ENCODE results near the gene LAMC1.
"Not testable (repeated sequence)": the region's sequence is repeated elsewhere in the genome, so short reads cannot be mapped to it uniquely, and the experiment has no call there.

The LAMC1 gene

DNA sequence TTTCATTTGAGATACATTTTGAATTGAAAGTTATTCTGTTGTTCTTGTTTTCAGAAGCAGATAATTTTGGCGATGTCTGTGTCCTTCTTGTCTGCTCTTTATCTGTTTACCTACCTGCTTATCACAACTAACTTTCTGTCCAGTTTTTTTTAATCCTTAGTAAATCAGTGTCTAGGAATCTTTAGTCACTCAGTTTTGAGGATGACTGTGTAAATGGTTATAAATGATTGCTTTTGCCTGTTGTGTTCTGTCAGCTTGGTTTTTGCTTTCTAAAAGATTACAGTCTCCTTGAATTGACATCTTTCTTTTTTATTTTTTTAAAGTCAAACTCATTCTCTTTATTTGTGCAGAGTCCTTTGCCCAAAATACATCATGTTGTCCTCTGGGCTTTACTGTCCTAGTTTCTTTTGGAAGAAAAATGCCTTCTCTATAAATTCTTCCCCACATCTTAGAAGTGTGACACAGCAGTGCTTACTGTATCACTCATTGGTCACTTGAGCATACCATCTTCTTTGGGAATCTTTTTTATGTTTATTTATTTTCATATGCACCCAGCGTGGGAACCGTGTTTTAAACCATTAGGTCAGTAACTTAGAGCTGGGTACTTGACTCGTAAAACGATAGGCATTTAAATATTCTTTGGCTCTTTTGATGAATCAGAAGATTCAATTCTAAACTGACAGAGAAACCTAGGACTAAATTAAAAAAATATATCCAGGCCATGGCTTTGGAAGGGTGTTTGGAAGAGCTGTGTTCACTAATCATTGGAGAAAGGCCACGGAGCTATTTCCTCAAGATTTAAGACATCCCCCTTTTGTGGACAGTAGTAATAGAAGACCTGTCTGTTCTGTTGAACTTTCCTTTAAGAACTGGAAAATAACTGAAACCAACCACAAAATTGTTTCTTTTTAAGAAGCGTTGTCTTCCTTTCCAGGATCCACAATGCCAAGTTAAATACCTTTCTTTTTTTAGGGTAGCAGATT is 20.9 kb downstream of the LAMC1 start:
- no peak for DNase-seq

DNA sequence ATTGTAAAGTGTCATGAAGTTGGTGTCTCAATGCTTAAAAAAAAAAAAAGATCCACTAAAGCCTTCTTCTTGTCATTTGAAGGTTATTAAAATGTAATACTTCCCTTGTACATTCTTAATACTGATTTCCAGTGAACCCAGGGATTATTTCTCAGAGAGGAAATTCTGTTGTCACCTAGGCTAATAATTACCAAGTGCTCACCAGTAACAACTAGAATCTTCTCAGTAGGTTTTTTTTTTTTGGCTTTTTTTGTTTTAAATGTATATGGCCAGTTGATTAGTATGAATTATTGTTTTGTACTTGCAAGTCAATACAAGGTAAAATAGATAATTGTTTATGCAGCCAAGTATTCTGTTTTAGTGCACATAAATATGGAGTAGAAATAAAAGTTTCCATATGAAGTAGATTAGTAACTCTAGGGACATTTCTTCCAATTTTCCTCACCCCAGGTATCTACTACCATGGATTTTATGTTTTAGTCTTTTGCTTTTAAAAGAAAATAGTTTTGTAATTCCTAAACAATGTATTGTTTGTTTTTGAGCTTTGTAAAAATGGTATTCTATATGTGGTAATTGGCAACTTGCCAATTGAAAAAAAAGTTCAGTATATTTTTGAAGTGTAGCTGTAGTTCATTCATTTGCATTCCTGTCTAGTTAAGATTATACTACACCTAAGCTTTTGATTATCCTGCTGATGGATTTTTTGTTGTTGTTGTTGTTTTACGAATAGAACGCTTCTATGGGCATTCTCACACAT is 21.9 kb downstream of the LAMC1 start:
- no peak for DNase-seq

DNA sequence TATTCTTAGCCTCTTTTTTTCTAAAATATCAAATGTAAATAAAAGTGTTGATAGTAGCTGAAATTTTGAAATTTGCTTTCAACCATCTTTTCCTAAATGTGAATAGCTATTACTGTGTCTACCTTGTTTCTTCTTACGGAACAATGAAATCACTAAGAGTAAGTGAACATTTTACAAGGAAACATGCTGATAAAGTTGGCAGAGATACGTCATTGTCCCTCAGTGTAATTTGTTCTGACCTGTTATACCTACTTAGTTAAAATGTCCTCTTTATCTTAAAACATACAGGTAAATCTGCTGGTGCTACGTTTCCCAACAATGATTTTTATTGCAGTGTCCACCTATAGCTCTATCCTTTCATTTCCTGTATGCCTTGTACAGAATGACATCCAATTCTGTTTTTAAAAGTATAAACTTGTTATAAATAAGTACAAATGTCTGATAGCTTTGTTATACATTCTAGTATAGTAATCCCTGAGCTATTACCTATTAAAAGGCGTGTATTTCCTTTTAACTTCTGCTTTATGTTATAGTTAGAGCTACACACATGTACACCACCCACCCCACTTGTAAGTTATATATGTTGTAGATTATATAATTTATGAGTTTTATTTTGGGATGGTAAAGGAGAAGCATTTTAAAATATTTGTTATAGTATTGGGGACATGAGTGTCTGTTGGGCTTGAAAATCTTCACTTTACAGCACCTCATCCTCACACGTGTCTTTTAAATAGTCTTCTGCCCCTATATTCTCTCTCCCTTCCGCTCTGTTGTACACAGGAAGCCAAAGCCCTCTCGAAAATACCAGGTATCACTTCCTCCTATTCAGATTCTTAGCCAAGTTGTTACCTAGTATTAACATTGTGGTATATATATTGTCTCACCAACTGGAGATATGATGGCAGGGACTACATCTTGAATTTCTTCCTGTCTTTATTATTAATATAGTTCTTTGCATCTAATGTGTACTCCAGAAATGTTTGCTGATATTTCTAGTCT is 25.2 kb downstream of the LAMC1 start:
- DNase-seq: no peak

DNA sequence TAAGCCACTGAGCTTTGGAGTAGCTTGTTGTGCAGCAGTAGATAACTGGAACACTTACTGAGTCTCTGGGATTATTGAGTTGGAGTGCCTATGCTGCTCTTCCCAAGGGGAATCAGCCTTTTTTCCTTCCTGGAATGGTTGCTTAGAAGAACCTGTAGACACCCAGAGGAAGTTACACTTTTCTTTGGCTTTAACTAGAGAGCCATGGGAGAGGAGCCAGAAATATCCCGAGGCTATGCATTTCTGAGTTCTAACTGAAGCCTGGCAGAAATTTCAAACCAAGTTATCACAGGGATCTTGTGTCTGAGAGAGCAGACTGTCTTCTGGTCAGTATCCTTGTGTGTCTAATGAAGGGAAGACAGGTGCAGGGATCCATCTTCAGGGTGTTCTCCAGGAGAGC is 28.3 kb downstream of the LAMC1 start:
- no peak for DNase-seq

DNA sequence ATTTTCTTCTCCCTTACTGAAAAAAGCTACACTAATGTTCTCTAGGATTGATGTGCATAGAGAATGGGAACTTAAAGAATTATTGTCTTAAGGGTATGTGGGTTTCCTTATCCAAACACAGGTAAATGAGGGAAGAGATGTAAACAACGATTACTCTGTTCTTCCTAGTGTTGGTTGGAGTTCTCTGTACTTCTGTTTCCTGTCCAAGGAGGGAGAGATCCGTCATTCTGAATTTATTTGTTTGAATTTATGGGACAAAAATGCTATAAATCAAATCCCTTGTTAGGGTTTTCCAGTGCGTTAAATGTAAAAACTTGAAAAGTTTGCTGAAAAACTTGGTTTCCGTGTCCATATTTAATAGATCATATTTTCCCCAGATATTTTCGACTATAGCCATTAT is 29.6 kb downstream of the LAMC1 start:
- DNase-seq: no peak

GRCh38 chr1:183058851-183059502 is 35.8 kb downstream of the LAMC1 start:
- DNase-seq: no peak

- DNase-seq: no peak
Measured at GRCh38 chr1:183061194-183061593, 38.0 kb downstream of the LAMC1 start.

DNA sequence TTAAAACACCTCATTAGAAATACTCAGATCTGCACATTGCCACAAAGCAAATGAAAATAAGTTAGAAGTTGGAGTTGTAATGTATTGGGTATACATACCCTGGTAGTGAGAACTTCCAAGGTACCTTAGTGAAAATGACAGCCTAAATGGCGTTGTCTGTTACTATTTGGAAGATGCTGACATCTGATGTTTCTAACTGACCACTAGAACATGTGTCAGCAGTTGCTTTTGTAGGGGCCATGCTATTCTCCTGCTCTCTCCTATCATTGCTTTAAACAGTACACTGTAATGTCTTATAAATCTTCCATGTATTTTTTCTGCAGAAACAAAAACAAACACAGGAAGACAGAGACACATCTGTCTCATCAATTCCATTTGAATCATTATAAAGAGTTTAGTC is 40.1 kb downstream of the LAMC1 start:
- DNase-seq: no peak

GRCh38 chr1:183065168-183065706 is 42.0 kb downstream of the LAMC1 start:
- no peak for DNase-seq

DNA sequence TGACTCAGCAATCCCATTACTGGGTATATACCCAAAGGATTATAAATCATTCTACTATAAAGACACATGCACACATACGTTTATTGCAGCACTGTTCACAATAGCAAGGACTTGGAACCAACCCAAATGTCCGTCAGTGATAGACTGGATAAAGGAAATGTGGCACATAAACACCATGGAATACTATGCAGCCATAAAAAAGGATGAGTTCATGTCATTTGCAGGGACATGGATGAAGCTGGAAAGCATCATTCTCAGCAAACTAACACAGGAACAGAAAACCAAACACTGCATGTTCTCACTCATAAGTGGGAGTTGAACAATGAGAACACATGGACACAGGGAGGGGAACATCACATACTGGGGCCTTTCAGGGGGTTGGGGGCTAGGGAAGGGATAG is 43.2 kb downstream of the LAMC1 start:
- not testable (repeated sequence) for DNase-seq

GRCh38 chr1:183069562-183070216 is 46.5 kb downstream of the LAMC1 start:
- no peak for DNase-seq

DNA sequence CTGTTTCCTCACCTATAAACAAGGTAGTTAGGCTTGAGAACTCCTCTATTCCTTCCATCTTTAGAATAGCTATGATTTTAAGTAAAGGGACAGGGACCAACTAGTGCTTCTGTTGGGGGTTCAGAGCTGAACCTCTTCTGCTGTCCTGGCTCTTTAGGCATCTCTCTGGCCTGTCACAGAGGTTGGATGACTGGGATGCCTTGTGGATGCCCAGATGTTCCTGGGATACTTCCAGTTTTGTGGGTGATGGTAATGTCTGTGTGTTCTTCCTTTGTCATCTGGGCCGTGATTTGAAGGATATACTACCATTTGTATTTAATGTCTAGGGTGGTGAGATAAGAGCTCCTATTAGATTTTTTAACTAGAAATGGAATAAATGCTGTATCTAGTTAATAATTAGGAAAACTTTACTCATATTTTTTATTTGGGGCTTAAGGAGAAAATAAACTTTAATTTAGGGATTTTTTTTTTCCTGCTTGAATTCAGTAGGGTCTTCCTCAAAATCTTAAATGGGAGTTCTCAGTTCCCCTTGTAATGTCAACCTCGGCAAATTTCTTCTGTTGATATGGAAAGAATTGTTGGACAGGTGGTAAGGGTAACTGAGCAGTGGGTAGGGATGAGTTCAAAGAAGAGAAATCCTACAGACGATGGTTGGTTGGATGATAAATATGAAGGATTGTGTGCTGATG is 47.2 kb downstream of the LAMC1 start:
- DNase-seq: no peak

DNA sequence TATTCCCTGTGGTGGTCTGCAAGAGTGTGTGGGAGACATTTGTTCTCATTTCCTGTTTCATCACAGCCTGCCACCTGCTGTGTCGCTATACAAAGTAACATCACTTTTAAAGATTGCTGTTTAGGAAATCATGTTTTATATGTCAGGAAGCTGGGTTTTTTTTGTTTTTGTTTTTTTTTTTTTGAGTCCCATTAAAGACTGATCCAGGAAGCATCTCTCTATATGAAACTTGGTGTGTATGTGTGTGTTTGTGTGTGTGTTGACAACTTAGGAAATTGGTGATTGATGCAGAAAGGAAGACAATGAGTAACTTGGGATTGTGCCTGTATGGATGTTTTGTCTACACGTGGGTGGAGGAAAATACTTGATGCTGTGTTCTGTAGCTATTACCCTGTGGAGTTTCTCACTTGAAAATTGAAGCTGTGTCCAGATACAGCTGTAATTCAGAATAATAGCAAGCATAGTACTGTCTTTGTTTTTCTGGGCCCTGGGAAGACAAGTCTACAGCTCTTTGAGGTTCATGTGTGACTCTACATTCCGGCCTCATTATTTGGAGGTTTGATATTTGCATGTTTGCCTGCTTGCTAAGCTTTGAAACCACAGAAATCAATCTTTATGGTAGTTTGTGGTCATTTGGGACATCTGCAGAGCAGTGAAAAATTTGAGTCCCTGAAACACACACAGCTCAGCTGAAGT is 47.9 kb downstream of the LAMC1 start:
- DNase-seq: no peak

DNA sequence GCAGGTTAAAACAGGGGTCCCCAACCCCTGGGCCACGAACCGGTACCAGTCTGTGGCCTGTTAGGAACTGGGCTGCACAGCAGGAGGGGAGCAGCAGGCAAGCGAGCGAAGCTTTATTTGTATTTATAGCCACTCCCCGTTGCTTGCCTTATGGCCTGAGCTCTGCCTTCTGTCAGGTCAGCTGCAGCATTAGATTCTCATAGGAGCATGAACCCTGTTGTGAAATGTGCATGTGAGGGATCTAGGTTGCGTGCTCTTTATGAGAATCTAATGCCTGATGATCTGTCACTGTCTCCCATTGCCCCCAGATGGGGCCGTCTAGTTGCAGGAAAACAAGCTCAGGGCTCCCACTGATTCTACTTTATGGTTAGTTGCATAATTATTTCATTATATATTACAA is 49.4 kb downstream of the LAMC1 start:
- DNase-seq: not testable (repeated sequence)

GRCh38 chr1:183073320-183073719 is 50.1 kb downstream of the LAMC1 start:
- no peak for DNase-seq

- DNase-seq: no peak
Measured at GRCh38 chr1:183074215-183074614, 51.0 kb downstream of the LAMC1 start.

GRCh38 chr1:183075861-183076260 is 52.6 kb downstream of the LAMC1 start:
- no peak for DNase-seq

DNA sequence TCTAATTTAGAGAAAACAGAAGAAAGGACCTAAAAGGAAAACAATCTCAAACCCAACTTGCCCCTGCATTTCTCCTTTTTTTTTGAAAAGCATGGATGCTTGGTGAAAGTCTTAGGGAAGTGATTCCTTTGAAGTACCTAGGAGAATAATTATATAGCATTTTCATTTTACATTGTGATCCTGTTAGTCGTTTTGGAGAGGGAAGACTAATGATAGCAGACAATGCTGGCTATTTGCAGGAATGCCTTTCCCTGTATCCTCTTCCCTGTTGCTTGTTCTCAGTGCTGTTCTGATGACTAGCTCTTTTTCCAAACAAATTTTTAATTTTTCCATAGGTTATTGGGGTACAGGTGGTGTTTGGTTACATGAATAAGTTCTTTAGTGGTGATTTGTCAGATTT is 53.9 kb downstream of the LAMC1 start:
- no peak for DNase-seq

- DNase-seq: no peak
Measured at GRCh38 chr1:183079712-183080388, 56.6 kb downstream of the LAMC1 start.
